ENCODE results near the gene C19orf12.

DNA sequence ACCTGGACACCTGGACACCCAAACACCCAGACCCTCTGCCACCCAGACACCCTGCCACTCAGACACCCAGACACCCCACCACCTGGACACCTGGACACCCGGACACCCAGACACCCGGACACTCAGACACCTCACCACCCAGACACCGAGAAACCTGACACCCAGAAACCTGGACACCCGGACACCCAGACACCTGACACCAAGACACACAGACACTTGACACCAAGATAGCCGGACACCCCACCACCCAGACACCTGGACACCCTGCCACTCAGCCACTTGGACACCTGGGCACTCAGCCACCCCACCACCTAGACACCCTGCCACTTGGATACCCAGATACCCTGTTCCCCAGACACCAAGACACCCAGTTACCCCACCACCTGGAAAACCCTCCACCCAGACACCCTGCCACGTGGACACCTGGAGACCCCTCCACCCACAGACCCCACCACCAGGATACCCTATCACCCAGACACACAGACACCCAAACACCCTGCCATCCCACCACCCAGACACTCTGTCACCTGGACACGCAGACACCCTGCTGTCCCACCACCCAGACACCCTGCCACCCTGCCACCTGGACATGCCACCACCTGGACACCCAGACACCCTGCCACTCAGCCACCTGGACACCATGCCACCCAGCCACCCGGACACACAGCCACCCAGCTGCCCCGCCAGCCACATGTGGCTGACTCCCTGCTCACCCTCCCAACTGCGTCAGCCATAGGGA is 17.4 kb downstream of the C19orf12 start:
- TF ChIP-seq EP300 (conservative IDR thresholded peaks at IDR 0.05; ENCODE audit: poor library complexity, severe bottlenecking) = no peak
- TF ChIP-seq CTCF (IDR thresholded peaks at IDR 0.05; ENCODE audit: poor library complexity, severe bottlenecking) = no peak
- no peak for TF ChIP-seq EZH2 (IDR thresholded peaks at IDR 0.05; ENCODE audit: borderline replicate concordance, insufficient read depth, low read length, poor library complexity, severe bottlenecking)
- TF ChIP-seq SMC3 (conservative IDR thresholded peaks at IDR 0.05; ENCODE audit: poor library complexity) = no peak
- no peak for TF ChIP-seq RAD21 (conservative IDR thresholded peaks at IDR 0.05)

All from neural cell (in vitro differentiated cells).